Activated CD4-positive, alpha-beta memory T cell treated with anti-CD3 and anti-CD28 coated beads for 36 hours (primary cell): ENCODE results near the gene PDP2. TPM values are rescaled to one million over a fixed set of nuclear protein-coding genes. Genes with fewer than 3 reads are reported as not detected.

ENCODE experiments used
- CTCF ChIA-PET: fragments of 350-600 bp; sonication (Branson Sonifier 250); formaldehyde crosslinking; loops from one replicate; lab custom pipeline; 2021; ENCODE audit warnings: antibody characterized with exemption, inconsistent platforms; lab: Charles Lee
- POLR2A ChIA-PET: fragments of 350-600 bp; sonication (Branson Sonifier 250); formaldehyde crosslinking; loops from one replicate; lab custom pipeline; 2021; ENCODE audit warnings: antibody characterized with exemption; lab: Charles Lee
- DNase-seq: peaks from one replicate; pipeline ENCODE4 v3.0.0-alpha.2; 2020
- H3K27ac Mint-ChIP-seq: one replicate; pipeline ENCODE4 v1.8.0; 2021; ENCODE audit warnings: mixed read lengths
- H3K27me3 Mint-ChIP-seq: one replicate; pipeline ENCODE4 v1.8.0; 2021; ENCODE audit warnings: mixed read lengths
- H3K36me3 Mint-ChIP-seq: one replicate; pipeline ENCODE4 v1.8.0; 2021; ENCODE audit warnings: mixed read lengths
- H3K4me1 Mint-ChIP-seq: one replicate; pipeline ENCODE4 v1.8.0; 2021; ENCODE audit warnings: low read depth, mixed read lengths
- H3K4me3 Mint-ChIP-seq: one replicate; pipeline ENCODE4 v1.8.0; 2021; ENCODE audit warnings: mild to moderate bottlenecking, mixed read lengths
- H3K9me3 Mint-ChIP-seq: one replicate; pipeline ENCODE4 v1.8.0; 2021; ENCODE audit warnings: mixed read lengths
- intact Hi-C: fragments of 100-400 bp; cut with micrococcal nuclease; formaldehyde crosslinking; loops from one replicate; pipeline ENCODE4 v1.15.1; 2023
- total RNA-seq, 2 experiments: library from RNA; stranded (reverse); gene quantifications; one replicate each; pipeline ENCODE4 v1.2.3, GENCODE V29; 2021

Gene PDP2
- total RNA-seq, 2 experiments from 2014 or later = 42.4 to 45.5 TPM

DNA sequence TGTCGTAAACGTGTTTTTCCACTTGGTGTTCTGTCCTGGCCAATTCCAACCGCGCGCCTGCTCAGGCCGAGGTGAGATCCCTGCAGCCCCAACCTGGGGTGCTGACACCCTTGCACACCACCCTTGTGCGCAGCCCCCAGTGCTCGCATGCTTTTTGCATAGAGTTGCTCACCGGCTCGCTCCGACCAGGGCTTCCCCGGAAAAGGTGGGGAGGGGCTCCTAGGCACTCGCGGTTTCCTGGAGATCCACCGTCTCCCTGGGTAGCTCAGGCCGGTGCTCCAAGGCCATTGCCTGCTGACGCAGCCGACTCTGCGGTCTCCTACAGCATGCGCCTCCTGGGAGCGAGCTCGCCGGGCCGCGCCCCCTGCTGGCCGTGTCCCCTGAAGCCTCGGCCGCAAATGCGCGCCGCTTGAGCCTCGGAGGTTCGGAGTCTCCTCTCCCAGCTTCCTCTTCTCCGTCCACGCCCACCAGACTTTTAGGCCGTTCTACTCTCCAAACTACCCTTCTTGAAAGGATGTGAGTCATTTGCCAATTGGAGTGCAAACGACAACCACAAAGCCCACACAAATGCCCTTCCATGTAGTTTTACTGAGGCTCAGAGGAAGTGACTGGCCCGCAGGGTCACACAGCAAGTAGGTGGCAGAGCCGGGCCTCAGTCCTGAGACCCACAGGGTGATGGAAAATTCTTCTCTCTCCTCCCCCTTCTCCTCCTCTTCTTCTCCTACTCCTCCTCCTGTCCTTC lies 7.2 kb upstream of the PDP2 start:
- Mint-ChIP-seq H3K4me1 (peaks cover 46% of the 10 kb centered on the region), H3K36me3 (peaks cover 8% of the 10 kb centered on the region), H3K4me3 (peak overlapping the region; percentile 74), H3K9me3 (peaks cover 8% of the 10 kb centered on the region), H3K27me3 (no peaks in the 10 kb centered on the region), H3K27ac (peak overlapping the region; percentile 69)
- DNase-seq = peak; percentile 96
- CTCF ChIA-PET = interaction anchor here (0.6 to 11.4 kb wide), 15 partner anchors 9 to 466 kb away, joined by 3 to 355 read pairs (median 4); partner anchors contain the start of genes DYNC1LI2, NAE1 and RRAD
- intact Hi-C loops = loop anchor here (1.0 to 5.0 kb wide), 7 partner anchors 43 to 466 kb away; partner anchors contain the start of genes DYNC1LI2, FBXL8, NAE1 and TRADD
- POLR2A ChIA-PET = interaction anchor here (0.7 to 1.7 kb wide), 5 partner anchors 9 to 309 kb away, joined by 3 to 14 read pairs (median 4); partner anchors contain the start of gene NAE1

- H3K4me3 Mint-ChIP-seq = no peak overlapping the region
- peak overlapping the region; percentile 96 for H3K27ac Mint-ChIP-seq
- ChIA-PET POLR2A (interaction anchor here (0.7 to 2.3 kb wide), 6 partner anchors 8 to 310 kb away, joined by 3 to 14 read pairs (median 6); partner anchors contain the start of gene NAE1), CTCF (interaction anchor here (1.1 to 11.4 kb wide), 8 partner anchors 8 to 467 kb away, joined by 3 to 355 read pairs (median 4); partner anchors contain the start of genes NAE1 and RRAD)
- intact Hi-C loops = loop anchor here (1.0 to 5.0 kb wide), 8 partner anchors 43 to 466 kb away; partner anchors contain the start of genes DYNC1LI2, FBXL8, NAE1 and TRADD
- peaks cover 8% of the 10 kb centered on the region for H3K36me3 Mint-ChIP-seq
- DNase-seq = no peak
- peaks cover 51% of the 10 kb centered on the region for H3K4me1 Mint-ChIP-seq
- no peaks in the 10 kb centered on the region for H3K27me3 Mint-ChIP-seq
- H3K9me3 Mint-ChIP-seq = peaks cover 8% of the 10 kb centered on the region
Measured at GRCh38 chr16:66873685-66874055, 6.6 kb upstream of the PDP2 start.

DNA sequence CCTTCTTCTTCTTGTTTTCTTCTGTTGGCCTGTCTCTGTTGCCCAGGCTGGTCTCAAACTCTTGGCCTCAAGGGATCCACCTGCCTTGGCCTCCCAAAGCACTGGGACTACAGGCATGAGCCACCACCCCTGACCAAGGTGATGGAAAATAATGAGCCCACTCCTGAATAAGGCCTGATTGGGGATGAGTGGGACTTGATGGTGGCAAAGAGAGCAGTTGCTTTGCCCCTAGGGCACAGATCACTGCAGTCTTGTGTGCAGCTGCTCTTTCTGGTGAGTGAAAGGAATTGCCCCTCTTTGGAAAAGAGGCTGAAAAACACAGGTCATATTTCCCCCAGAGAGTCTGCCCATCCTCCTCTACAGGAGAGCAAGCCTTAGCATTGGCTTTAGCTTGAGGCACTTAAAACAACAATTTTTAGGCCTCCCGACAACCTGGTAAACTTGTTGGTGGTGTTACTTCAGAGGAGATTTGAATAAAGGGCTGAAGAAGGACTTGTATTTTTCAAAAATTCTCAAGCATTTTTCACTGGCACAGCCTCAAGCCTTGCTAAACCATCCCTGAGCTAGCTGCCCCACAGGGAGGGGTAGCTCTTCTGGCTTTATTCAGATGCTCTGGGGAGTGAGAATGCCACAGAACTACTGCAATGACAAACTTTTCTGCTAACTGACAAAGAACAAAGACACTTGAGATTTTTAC lies 6.1 kb upstream of the PDP2 start:
- POLR2A ChIA-PET = interaction anchor here (0.8 to 2.3 kb wide), 2 partner anchors 44 to 607 kb away, joined by 3 to 9 read pairs; partner anchors contain the start of genes ATP6V0D1 and NAE1
- no peaks in the 10 kb centered on the region for H3K27me3 Mint-ChIP-seq
- peak overlapping the region; percentile 96 for H3K27ac Mint-ChIP-seq
- H3K36me3 Mint-ChIP-seq = peaks cover 8% of the 10 kb centered on the region
- H3K4me3 Mint-ChIP-seq = peak overlapping the region; percentile 46
- CTCF ChIA-PET = interaction anchor here (1.1 to 11.4 kb wide), 8 partner anchors 21 to 289 kb away, joined by 3 to 355 read pairs (median 4); partner anchors contain the start of genes DYNC1LI2 and NAE1
- H3K4me1 Mint-ChIP-seq = peaks cover 52% of the 10 kb centered on the region
- peaks cover 8% of the 10 kb centered on the region for H3K9me3 Mint-ChIP-seq
- intact Hi-C loops = loop anchor here (2.0 to 5.0 kb wide), 4 partner anchors 267 to 467 kb away; no protein-coding TSS in a partner anchor
- peak; percentile 57 for DNase-seq

DNA sequence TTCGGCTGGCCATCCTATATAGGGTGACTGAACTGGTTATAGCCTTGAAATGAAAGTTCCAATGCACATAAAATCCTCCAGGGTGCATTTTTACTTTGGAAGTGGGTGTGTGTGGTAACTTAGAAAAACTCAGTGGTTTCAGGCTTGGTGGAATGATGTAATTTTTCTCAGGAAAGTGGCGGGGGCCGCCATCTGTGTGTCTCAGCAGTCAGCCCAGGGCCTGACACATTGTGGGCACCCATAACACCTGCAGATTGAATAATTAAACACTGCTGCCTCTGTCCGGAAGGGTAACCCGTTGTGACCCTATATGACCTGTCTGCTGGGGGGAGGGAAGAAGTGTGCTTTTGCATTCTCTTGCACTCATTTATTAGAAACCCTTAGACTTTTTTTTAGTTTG lies 2.2 kb upstream of the PDP2 start:
- Mint-ChIP-seq H3K27ac (peak overlapping the region; percentile 73), H3K27me3 (no peaks in the 10 kb centered on the region), H3K36me3 (peaks cover 17% of the 10 kb centered on the region), H3K4me3 (peak overlapping the region; percentile 46), H3K4me1 (peaks cover 63% of the 10 kb centered on the region), H3K9me3 (peaks cover 8% of the 10 kb centered on the region)
- POLR2A ChIA-PET = no interaction called here
- intact Hi-C loops = no loop called here
- CTCF ChIA-PET = interaction anchor here (1.1 to 5.3 kb wide), 3 partner anchors 10 to 47 kb away, joined by 5 to 41 read pairs (median 36); partner anchors contain the start of gene NAE1
- DNase-seq = peak; percentile 88

GRCh38 chr16:66881014-66881417 lies 701 bp downstream of the PDP2 start:
- H3K27me3 Mint-ChIP-seq = no peaks in the 10 kb centered on the region
- peak overlapping the region; percentile 33 for H3K27ac Mint-ChIP-seq
- peak; percentile 33 for DNase-seq
- H3K4me3 Mint-ChIP-seq = peak overlapping the region; percentile 94
- peaks cover 6% of the 10 kb centered on the region for H3K9me3 Mint-ChIP-seq
- H3K36me3 Mint-ChIP-seq = peaks cover 33% of the 10 kb centered on the region
- ChIA-PET CTCF (interaction anchor here (0.8 to 5.3 kb wide), 11 partner anchors 8 to 277 kb away, joined by 3 to 41 read pairs (median 7); partner anchors contain the start of genes DYNC1LI2 and NAE1), POLR2A (interaction anchor here (0.7 to 2.7 kb wide), 3 partner anchors 8 to 45 kb away, joined by 3 to 9 read pairs (median 4); no protein-coding TSS in a partner anchor)
- intact Hi-C loops = loop anchor here (2.0 kb wide), 1 partner anchor 48 kb away; no protein-coding TSS in a partner anchor
- H3K4me1 Mint-ChIP-seq = peaks cover 51% of the 10 kb centered on the region

DNA sequence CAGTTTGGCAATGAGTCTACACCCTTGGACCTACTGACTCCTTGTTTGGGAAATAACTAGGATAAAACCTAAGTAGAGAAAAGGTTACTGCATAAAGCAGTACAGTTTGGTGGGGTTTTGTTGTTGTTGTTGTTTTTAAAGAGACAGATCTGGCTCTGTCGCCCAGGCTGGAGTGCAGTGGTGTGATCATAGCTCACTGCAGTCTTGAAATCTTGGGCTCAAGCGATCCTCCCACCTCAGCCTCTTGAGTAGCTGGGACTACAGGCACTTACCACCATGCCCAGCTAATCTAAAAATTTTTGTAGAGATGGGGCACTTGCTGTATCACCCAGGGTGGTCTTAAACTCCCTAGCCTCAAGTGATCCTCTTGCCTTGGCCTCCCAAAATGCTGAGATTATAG lies 1.2 kb downstream of the PDP2 start:
- Mint-ChIP-seq H3K27me3 (no peaks in the 10 kb centered on the region), H3K9me3 (peaks cover 3% of the 10 kb centered on the region), H3K36me3 (peaks cover 30% of the 10 kb centered on the region), H3K4me3 (peak overlapping the region; percentile 94), H3K27ac (no peak overlapping the region), H3K4me1 (peaks cover 49% of the 10 kb centered on the region)
- no peak for DNase-seq
- POLR2A ChIA-PET = interaction anchor here (0.9 to 2.7 kb wide), 2 partner anchors 9 to 52 kb away, joined by 3 to 9 read pairs; no protein-coding TSS in a partner anchor
- intact Hi-C loops = loop anchor here (2.0 kb wide), 1 partner anchor 47 kb away; no protein-coding TSS in a partner anchor
- CTCF ChIA-PET = interaction anchor here (1.2 to 5.3 kb wide), 8 partner anchors 9 to 278 kb away, joined by 3 to 41 read pairs (median 10); partner anchors contain the start of gene NAE1

DNA sequence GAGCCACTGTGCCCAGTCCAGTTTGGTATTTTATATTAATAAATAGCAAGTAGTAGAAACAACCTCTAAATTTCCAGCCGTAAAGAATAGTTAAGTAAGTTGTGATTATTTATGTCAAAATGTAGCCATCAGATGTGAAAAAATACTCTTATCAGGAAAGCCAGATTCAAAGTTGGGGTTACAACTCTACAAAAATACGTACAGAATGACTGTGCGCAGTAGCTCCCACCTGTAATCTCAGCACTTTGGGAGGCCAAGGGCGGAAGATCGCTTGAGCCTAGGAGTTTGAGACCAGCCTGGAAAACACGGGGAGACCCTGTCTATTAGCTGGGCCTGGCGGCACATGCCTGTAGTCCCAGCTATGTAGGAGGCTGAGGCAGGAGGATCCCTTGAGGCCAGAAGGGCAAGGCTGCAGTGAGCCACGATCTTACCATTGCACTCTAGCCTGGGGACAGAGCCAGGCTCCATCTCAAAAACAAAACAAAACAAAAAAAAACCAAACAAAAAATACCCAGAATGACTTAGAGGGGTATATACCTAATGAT lies 1.7 kb downstream of the PDP2 start:
- H3K27ac Mint-ChIP-seq = no peak overlapping the region
- CTCF ChIA-PET = interaction anchor here (0.6 to 5.3 kb wide), 8 partner anchors 9 to 278 kb away, joined by 3 to 41 read pairs (median 10); partner anchors contain the start of gene NAE1
- H3K27me3 Mint-ChIP-seq = no peaks in the 10 kb centered on the region
- intact Hi-C loops = loop anchor here (2.0 kb wide), 1 partner anchor 47 kb away; no protein-coding TSS in a partner anchor
- peaks cover 52% of the 10 kb centered on the region for H3K4me1 Mint-ChIP-seq
- peaks cover 34% of the 10 kb centered on the region for H3K36me3 Mint-ChIP-seq
- DNase-seq = no peak
- POLR2A ChIA-PET = interaction anchor here (0.8 to 2.7 kb wide), 3 partner anchors 9 to 118 kb away, joined by 3 to 9 read pairs (median 3); no protein-coding TSS in a partner anchor
- H3K4me3 Mint-ChIP-seq = peak overlapping the region; percentile 94
- H3K9me3 Mint-ChIP-seq = peaks cover 3% of the 10 kb centered on the region

DNA sequence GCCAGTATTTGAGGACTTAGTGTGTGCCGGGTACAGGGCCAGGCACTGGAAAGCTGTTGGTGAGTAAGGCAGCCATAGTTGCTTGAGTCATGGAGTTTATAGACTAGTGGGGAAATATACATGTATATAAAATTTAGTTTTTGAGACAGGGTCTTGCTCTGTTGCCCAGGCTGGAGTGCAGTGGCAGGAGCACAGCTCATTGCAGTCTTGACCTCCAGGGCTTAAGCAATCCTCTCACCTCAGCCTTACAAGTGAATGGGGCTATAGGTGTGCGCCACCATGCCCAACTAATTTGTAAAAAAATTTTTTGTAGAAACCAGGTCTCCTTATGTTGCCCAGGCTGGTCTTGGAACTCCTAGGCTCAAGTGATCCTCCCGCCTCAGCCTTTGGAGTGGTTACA lies 2.4 kb downstream of the PDP2 start:
- Mint-ChIP-seq H3K4me1 (peaks cover 54% of the 10 kb centered on the region), H3K9me3 (peaks cover 3% of the 10 kb centered on the region), H3K4me3 (peak overlapping the region; percentile 37), H3K27ac (no peak overlapping the region), H3K27me3 (no peaks in the 10 kb centered on the region), H3K36me3 (peaks cover 40% of the 10 kb centered on the region)
- CTCF ChIA-PET = interaction anchor here (0.6 to 5.3 kb wide), 6 partner anchors 10 to 92 kb away, joined by 3 to 41 read pairs (median 12); partner anchors contain the start of gene NAE1
- intact Hi-C loops = no loop called here
- no peak for DNase-seq
- POLR2A ChIA-PET = interaction anchor here (0.8 to 2.7 kb wide), 2 partner anchors 10 to 118 kb away, joined by 3 to 9 read pairs; no protein-coding TSS in a partner anchor

GRCh38 chr16:66885491-66885890 lies 5.2 kb downstream of the PDP2 start:
- Mint-ChIP-seq H3K36me3 (peaks cover 44% of the 10 kb centered on the region), H3K27ac (no peak overlapping the region), H3K27me3 (no peaks in the 10 kb centered on the region), H3K9me3 (no peaks in the 10 kb centered on the region), H3K4me1 (peaks cover 49% of the 10 kb centered on the region), H3K4me3 (no peak overlapping the region)
- CTCF ChIA-PET = interaction anchor here (0.8 to 2.8 kb wide), 3 partner anchors 10 to 75 kb away, joined by 4 to 14 read pairs (median 4); partner anchors contain the start of genes CES3 and NAE1
- DNase-seq = no peak
- intact Hi-C loops = no loop called here
- POLR2A ChIA-PET = no interaction called here

DNA sequence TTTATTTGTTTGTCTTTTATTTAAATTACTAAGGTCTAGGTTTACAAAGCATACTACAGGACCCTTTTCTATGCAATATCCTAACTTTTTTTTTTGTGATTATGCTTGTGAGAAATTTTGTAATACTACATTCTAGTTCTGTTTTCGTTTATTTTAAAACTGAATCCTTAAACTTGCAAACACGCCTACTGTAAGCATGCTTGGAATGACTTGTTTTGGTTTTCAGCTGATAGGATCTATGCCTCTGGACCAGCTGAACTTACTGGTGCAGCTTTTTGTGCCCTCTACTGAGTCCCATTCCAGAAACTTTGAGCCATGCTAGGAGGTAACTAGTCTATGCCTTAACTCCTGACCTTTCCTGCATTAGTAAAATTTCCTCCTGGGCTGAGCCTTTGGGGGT lies 6.0 kb downstream of the PDP2 start:
- intact Hi-C loops = no loop called here
- H3K9me3 Mint-ChIP-seq = no peaks in the 10 kb centered on the region
- no peak overlapping the region for H3K4me3 Mint-ChIP-seq
- ChIA-PET POLR2A (no interaction called here), CTCF (interaction anchor here (0.8 to 2.8 kb wide), 4 partner anchors 9 to 74 kb away, joined by 3 to 14 read pairs (median 4); partner anchors contain the start of genes CES3 and NAE1)
- no peaks in the 10 kb centered on the region for H3K27me3 Mint-ChIP-seq
- DNase-seq = no peak
- H3K4me1 Mint-ChIP-seq = peaks cover 48% of the 10 kb centered on the region
- H3K36me3 Mint-ChIP-seq = peaks cover 44% of the 10 kb centered on the region
- no peak overlapping the region for H3K27ac Mint-ChIP-seq
